ENCODE measurements around the gene BRK1.
"Not testable (repeated sequence)": the region's sequence is repeated elsewhere in the genome, so short reads cannot be mapped to it uniquely, and the experiment has no call there.

BRK1 gene

DNA sequence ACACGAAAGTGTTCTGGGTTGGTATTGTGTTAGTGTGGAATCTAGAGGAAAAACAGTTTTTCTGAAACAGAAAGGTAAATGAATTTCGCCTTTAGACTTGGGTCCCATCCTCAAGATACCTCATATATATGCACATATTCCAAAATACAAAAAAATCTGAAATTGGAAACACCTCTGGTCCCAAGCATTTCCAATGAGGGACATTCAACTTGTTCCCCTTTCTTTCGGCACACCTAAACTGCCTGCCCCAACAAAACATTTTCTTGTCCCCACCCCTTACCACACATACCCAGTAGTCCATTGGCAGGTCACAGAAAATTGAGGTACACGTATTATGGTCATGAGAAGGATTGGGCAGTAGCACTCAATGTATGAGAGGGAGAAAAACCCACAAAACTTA, 40.2 kb downstream of the BRK1 start:
- ATAC-seq, result no peak
- TF ChIP-seq TCF4 (CRISPR knock-in tag; IDR thresholded peaks at IDR 0.05; ENCODE audit: borderline replicate concordance) (no peak), RARB (CRISPR knock-in tag; IDR thresholded peaks at IDR 0.05) (no peak), SNAI2 (CRISPR knock-in tag; IDR thresholded peaks at IDR 0.05) (no peak), CSDC2 (CRISPR knock-in tag; IDR thresholded peaks at IDR 0.05) (no peak), ARNTL (CRISPR knock-in tag; IDR thresholded peaks at IDR 0.05; ENCODE audit: borderline replicate concordance, low read depth) (no peak), TOX (CRISPR knock-in tag; IDR thresholded peaks at IDR 0.05; ENCODE audit: borderline replicate concordance) (no peak), PPARA (CRISPR knock-in tag; IDR thresholded peaks at IDR 0.05; ENCODE audit: borderline replicate concordance) (no peak)
- TF ChIP-seq, protein P1, sequence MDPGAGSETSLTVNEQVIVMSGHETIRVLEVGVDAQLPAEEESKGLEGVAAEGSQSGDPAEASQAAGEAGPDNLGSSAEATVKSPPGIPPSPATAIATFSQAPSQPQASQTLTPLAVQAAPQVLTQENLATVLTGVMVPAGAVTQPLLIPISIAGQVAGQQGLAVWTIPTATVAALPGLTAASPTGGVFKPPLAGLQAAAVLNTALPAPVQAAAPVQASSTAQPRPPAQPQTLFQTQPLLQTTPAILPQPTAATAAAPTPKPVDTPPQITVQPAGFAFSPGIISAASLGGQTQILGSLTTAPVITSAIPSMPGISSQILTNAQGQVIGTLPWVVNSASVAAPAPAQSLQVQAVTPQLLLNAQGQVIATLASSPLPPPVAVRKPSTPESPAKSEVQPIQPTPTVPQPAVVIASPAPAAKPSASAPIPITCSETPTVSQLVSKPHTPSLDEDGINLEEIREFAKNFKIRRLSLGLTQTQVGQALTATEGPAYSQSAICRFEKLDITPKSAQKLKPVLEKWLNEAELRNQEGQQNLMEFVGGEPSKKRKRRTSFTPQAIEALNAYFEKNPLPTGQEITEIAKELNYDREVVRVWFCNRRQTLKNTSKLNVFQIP (CRISPR knock-in tag; IDR thresholded peaks at IDR 0.05; ENCODE audit: borderline replicate concordance, low read depth), result no peak
- TF ChIP-seq, protein P2, sequence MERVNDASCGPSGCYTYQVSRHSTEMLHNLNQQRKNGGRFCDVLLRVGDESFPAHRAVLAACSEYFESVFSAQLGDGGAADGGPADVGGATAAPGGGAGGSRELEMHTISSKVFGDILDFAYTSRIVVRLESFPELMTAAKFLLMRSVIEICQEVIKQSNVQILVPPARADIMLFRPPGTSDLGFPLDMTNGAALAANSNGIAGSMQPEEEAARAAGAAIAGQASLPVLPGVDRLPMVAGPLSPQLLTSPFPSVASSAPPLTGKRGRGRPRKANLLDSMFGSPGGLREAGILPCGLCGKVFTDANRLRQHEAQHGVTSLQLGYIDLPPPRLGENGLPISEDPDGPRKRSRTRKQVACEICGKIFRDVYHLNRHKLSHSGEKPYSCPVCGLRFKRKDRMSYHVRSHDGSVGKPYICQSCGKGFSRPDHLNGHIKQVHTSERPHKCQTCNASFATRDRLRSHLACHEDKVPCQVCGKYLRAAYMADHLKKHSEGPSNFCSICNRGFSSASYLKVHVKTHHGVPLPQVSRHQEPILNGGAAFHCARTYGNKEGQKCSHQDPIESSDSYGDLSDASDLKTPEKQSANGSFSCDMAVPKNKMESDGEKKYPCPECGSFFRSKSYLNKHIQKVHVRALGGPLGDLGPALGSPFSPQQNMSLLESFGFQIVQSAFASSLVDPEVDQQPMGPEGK (CRISPR knock-in tag; IDR thresholded peaks at IDR 0.05; ENCODE audit: borderline replicate concordance), result no peak
- TF ChIP-seq, protein P3, sequence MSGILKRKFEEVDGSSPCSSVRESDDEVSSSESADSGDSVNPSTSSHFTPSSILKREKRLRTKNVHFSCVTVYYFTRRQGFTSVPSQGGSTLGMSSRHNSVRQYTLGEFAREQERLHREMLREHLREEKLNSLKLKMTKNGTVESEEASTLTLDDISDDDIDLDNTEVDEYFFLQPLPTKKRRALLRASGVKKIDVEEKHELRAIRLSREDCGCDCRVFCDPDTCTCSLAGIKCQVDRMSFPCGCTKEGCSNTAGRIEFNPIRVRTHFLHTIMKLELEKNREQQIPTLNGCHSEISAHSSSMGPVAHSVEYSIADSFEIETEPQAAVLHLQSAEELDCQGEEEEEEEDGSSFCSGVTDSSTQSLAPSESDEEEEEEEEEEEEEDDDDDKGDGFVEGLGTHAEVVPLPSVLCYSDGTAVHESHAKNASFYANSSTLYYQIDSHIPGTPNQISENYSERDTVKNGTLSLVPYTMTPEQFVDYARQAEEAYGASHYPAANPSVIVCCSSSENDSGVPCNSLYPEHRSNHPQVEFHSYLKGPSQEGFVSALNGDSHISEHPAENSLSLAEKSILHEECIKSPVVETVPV (CRISPR knock-in tag; IDR thresholded peaks at IDR 0.05), result no peak

DNA sequence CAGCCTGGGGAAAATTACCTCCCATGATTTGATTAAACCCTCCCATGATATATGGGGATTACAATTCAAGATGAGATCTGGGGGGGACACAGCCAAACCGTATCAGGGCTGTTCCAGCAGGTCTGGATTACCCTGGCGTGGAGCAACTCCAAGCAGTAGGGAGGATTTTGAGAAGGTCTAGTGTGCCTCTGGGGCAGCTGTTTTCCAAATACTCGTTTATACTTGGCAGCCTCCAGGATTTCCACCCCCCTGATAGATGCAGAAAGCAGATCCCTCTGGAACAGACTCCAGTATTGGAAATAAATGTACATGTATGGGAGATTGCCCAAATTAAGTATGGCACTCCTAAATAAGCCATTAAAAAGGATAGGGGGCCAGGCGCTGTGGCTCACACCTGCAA, 41.6 kb downstream of the BRK1 start:
- no peak for ATAC-seq
- peak; percentile 40; the same call in 1 of the 2 replicates for TF ChIP-seq TCF4 (CRISPR knock-in tag; IDR thresholded peaks at IDR 0.05; ENCODE audit: borderline replicate concordance)
- no peak for TF ChIP-seq RARB (CRISPR knock-in tag; IDR thresholded peaks at IDR 0.05)
- TF ChIP-seq ESRRG (CRISPR knock-in tag; IDR thresholded peaks at IDR 0.05), result no peak

DNA sequence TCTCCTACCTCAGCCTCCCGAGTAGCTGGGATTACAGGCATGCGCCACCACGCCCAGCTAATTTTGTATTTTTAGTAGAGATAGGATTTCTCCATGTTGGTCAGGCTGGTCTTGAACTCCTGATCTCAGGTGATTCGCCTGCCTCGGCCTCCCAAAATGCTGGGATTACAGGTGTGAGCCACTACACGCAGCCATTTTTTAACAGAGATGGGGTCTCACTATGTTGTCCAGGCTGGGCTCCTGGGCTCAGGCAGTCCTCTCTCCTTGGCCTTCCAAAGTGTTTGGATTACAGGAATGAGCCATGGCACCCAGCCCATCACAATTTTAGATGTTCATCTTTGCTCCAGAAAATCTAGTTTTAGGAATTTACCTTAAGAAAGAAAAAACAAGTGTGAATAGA, 43.1 kb downstream of the BRK1 start:
- ATAC-seq, result not testable (repeated sequence)

DNA sequence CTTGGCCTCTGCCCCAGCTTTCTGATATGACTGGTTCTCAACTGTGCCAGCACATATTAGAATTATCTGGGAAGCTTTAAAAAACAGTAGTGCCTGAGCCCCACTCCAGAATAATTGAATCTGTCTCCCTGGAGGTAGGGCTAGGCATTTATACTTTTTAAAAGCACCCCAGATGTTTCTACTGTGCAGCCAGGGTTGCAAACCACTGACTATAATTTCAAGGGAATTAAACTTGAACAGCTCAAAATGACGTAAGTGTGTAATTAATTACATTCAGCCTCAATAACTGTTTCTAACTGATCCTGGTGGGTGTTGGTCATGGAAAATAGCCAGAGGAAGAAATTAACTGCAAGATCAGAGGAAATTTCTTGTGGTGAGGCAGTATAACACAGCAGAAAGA, 44.9 kb downstream of the BRK1 start:
- ATAC-seq, result peak; percentile 45
- TF ChIP-seq ISL1 (CRISPR knock-in tag; IDR thresholded peaks at IDR 0.05) (no peak), OSR1 (CRISPR knock-in tag; IDR thresholded peaks at IDR 0.05) (no peak), ZFP30 (CRISPR knock-in tag; IDR thresholded peaks at IDR 0.05) (no peak), ZNF8 (CRISPR knock-in tag; IDR thresholded peaks at IDR 0.05) (no peak), BACH2 (CRISPR knock-in tag; IDR thresholded peaks at IDR 0.05; ENCODE audit: borderline replicate concordance) (no peak), CSDC2 (CRISPR knock-in tag; IDR thresholded peaks at IDR 0.05) (no peak), PPARA (CRISPR knock-in tag; IDR thresholded peaks at IDR 0.05; ENCODE audit: borderline replicate concordance) (no peak), ZNF565 (CRISPR knock-in tag; conservative IDR thresholded peaks at IDR 0.05; ENCODE audit: low read depth) (no peak), TCF4 (CRISPR knock-in tag; IDR thresholded peaks at IDR 0.05; ENCODE audit: borderline replicate concordance) (no peak), ESRRG (CRISPR knock-in tag; IDR thresholded peaks at IDR 0.05) (no peak), SNAI2 (CRISPR knock-in tag; IDR thresholded peaks at IDR 0.05) (no peak), ZNF70 (CRISPR knock-in tag; IDR thresholded peaks at IDR 0.05) (no peak)
- TF ChIP-seq, protein P4, sequence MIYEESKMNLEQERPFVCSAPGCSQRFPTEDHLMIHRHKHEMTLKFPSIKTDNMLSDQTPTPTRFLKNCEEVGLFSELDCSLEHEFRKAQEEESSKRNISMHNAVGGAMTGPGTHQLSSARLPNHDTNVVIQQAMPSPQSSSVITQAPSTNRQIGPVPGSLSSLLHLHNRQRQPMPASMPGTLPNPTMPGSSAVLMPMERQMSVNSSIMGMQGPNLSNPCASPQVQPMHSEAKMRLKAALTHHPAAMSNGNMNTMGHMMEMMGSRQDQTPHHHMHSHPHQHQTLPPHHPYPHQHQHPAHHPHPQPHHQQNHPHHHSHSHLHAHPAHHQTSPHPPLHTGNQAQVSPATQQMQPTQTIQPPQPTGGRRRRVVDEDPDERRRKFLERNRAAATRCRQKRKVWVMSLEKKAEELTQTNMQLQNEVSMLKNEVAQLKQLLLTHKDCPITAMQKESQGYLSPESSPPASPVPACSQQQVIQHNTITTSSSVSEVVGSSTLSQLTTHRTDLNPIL (CRISPR knock-in tag; IDR thresholded peaks at IDR 0.05; ENCODE audit: low read depth), result no peak
- TF ChIP-seq, protein P5, sequence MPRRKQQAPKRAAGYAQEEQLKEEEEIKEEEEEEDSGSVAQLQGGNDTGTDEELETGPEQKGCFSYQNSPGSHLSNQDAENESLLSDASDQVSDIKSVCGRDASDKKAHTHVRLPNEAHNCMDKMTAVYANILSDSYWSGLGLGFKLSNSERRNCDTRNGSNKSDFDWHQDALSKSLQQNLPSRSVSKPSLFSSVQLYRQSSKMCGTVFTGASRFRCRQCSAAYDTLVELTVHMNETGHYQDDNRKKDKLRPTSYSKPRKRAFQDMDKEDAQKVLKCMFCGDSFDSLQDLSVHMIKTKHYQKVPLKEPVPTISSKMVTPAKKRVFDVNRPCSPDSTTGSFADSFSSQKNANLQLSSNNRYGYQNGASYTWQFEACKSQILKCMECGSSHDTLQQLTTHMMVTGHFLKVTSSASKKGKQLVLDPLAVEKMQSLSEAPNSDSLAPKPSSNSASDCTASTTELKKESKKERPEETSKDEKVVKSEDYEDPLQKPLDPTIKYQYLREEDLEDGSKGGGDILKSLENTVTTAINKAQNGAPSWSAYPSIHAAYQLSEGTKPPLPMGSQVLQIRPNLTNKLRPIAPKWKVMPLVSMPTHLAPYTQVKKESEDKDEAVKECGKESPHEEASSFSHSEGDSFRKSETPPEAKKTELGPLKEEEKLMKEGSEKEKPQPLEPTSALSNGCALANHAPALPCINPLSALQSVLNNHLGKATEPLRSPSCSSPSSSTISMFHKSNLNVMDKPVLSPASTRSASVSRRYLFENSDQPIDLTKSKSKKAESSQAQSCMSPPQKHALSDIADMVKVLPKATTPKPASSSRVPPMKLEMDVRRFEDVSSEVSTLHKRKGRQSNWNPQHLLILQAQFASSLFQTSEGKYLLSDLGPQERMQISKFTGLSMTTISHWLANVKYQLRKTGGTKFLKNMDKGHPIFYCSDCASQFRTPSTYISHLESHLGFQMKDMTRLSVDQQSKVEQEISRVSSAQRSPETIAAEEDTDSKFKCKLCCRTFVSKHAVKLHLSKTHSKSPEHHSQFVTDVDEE (CRISPR knock-in tag; IDR thresholded peaks at IDR 0.05), result no peak
- TF ChIP-seq, protein P1 (CRISPR knock-in tag; IDR thresholded peaks at IDR 0.05; ENCODE audit: borderline replicate concordance, low read depth), result no peak

Measured in SK-N-SH treated with all-trans-retinoic acid at 6 μM for 48 hours (cell line).